ENCODE results near the gene DLEC1. TPM values are rescaled to one million over a fixed set of nuclear protein-coding genes. Genes with fewer than 3 reads are reported as not detected.

DLEC1 gene
- polyA plus RNA-seq, 1 donor from 2014 or later = 0.25 TPM

GRCh38 chr3:38098376-38098723 is 59.3 kb downstream of the DLEC1 start:
- Histone ChIP-seq H3K9me3 (ENCODE audit: low read length) (no peaks in the 10 kb centered on the region), H3K36me3 (ENCODE audit: insufficient read depth, low read length) (no peaks in the 10 kb centered on the region), H3K79me2 (replicated peaks; ENCODE audit: insufficient read depth, low read length) (no peaks in the 10 kb centered on the region), H4K20me1 (ENCODE audit: insufficient read depth) (no peaks in the 10 kb centered on the region), H3K9ac (ENCODE audit: low read length) (no peak overlapping the region), H3K27me3 (ENCODE audit: insufficient read depth, low read depth, low read length) (no peaks in the 10 kb centered on the region), H3K9me2 (ENCODE audit: insufficient read depth, low read length) (no peaks in the 10 kb centered on the region), H2AFZ (ENCODE audit: low read depth, low read length) (no peak overlapping the region), H3F3A (ENCODE audit: insufficient read depth, low read length, poor library complexity, severe bottlenecking) (no peaks in the 10 kb centered on the region), H3K4me3 (ENCODE audit: low read length) (no peak overlapping the region), H3K27ac (ENCODE audit: low read length) (no peak overlapping the region), H3K4me2 (ENCODE audit: low read length) (no peak overlapping the region)
- no peak for TF ChIP-seq EZH2 (IDR thresholded peaks at IDR 0.05; ENCODE audit: borderline replicate concordance, insufficient read depth, low read length, poor library complexity, severe bottlenecking)
- no peak for TF ChIP-seq POLR2AphosphoS5 (IDR thresholded peaks at IDR 0.05)
- TF ChIP-seq MXI1 (conservative IDR thresholded peaks at IDR 0.05; ENCODE audit: poor library complexity, severe bottlenecking) = no peak
- TF ChIP-seq RAD21 (conservative IDR thresholded peaks at IDR 0.05) = no peak
- no peak for TF ChIP-seq EP300 (conservative IDR thresholded peaks at IDR 0.05; ENCODE audit: poor library complexity, severe bottlenecking)
- TF ChIP-seq REST (IDR thresholded peaks at IDR 0.05; ENCODE audit: borderline replicate concordance) = no peak
- no peak for TF ChIP-seq SMC3 (conservative IDR thresholded peaks at IDR 0.05; ENCODE audit: poor library complexity)
- no peak for TF ChIP-seq TAF1 (IDR thresholded peaks at IDR 0.05; ENCODE audit: low read depth)

- Histone ChIP-seq H3K36me3 (ENCODE audit: insufficient read depth, low read length) (no peaks in the 10 kb centered on the region), H4K20me1 (ENCODE audit: insufficient read depth) (no peaks in the 10 kb centered on the region), H3K27ac (ENCODE audit: low read length) (no peak overlapping the region), H3F3A (ENCODE audit: insufficient read depth, low read length, poor library complexity, severe bottlenecking) (no peaks in the 10 kb centered on the region), H3K9ac (ENCODE audit: low read length) (no peak overlapping the region), H3K9me3 (ENCODE audit: low read length) (no peaks in the 10 kb centered on the region), H3K79me2 (replicated peaks; ENCODE audit: insufficient read depth, low read length) (no peaks in the 10 kb centered on the region), H3K9me2 (ENCODE audit: insufficient read depth, low read length) (no peaks in the 10 kb centered on the region), H3K4me2 (ENCODE audit: low read length) (no peak overlapping the region), H2AFZ (ENCODE audit: low read depth, low read length) (no peak overlapping the region), H3K4me3 (ENCODE audit: low read length) (no peak overlapping the region), H3K27me3 (ENCODE audit: insufficient read depth, low read depth, low read length) (no peaks in the 10 kb centered on the region)
- TF ChIP-seq POLR2AphosphoS5 (IDR thresholded peaks at IDR 0.05) (no peak), CTCF (IDR thresholded peaks at IDR 0.05; ENCODE audit: poor library complexity, severe bottlenecking) (no peak), RAD21 (conservative IDR thresholded peaks at IDR 0.05) (no peak), EZH2 (IDR thresholded peaks at IDR 0.05; ENCODE audit: borderline replicate concordance, insufficient read depth, low read length, poor library complexity, severe bottlenecking) (no peak), REST (IDR thresholded peaks at IDR 0.05; ENCODE audit: borderline replicate concordance) (no peak), EP300 (conservative IDR thresholded peaks at IDR 0.05; ENCODE audit: poor library complexity, severe bottlenecking) (no peak), TAF1 (IDR thresholded peaks at IDR 0.05; ENCODE audit: low read depth) (no peak), SMC3 (conservative IDR thresholded peaks at IDR 0.05; ENCODE audit: poor library complexity) (no peak), MXI1 (conservative IDR thresholded peaks at IDR 0.05; ENCODE audit: poor library complexity, severe bottlenecking) (no peak)
Measured at GRCh38 chr3:38099518-38099917, 60.5 kb downstream of the DLEC1 start.
